KG1 (cell line): ENCODE data around the gene COQ10A.
"Not testable (repeated sequence)": the region's sequence is repeated elsewhere in the genome, so short reads cannot be mapped to it uniquely, and the experiment has no call there.

ENCODE experiments used
- DNase-seq: peaks from one replicate; lab custom pipeline; 2025; lab: John Stamatoyannopoulos, UW

Gene COQ10A

DNA sequence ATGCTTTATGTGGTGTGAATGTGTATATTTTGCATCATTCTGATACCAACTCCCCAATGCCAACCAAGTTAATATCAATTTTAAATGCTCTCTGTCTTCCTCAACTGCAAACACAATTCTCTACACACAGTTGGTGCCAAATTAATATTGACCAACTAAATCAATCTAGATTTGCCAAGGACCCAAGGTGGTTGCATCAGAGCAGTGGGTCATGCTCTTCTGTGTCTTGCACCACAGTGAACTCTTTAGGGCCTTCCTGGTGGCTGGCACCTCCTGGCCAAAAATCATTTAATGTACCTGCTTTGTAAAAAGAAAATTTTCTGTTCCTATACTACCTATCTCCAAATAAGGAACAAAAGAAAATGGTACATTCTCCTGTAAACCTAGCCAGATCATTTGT lies 14.1 kb downstream of the COQ10A start:
- DNase-seq: no peak

DNA sequence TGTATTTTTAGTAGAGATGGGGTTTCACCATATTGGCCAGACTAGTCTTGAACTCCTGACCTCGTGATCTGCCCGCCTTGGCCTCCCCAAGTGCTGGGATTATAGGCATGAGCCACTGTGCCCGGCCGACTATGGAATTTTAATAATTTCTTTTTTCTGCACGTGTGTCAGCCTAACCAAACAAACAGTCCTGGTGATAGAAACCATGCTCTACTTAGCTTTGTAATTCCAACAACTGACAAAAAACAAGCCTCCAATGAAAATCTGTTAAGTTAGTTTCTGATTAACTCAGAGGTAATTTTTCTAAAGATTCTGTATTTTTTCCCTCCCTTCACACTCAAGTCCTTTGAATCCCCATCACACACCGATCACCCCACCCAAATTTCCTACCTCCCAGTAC lies 15.3 kb downstream of the COQ10A start:
- DNase-seq: no peak

DNA sequence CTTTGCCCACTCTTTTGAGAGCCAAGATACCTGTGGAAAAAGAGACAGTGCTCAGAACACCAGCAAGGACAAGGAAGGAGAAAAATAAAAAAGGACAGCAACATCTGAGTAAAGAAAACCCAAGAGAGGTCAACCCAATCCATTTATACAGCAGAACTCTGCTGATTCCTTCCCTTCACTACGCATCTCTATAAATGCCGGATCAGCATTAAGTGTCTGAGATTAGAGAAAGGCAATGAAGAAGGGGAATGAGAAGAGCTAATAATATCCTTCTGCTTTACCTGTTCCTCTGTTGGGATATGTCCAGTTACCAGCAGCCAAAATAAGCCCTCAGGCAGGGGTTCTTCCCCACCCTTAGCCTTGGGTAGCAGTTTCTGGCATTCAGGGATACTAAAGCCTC lies 15.8 kb downstream of the COQ10A start:
- DNase-seq: no peak

DNA sequence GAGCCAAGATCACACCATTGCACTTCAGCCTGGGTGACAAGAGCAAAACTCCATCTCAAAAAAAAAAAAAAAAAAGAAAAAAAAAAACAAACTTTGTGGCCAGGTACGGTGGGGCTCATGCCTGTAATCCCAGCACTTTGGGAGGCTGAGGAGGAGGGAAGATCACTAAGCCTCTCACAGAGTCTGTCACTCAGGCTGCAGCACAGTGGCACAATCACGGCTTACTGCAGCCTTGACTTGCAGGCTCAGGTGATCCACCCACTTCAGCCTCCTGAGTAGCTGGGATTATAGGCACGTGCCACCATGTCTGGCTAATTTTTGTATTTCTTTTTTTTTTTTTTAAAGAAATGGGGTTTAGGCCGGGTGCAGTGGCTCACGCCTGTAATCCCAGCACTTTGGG lies 17.5 kb downstream of the COQ10A start:
- not testable (repeated sequence) for DNase-seq

DNA sequence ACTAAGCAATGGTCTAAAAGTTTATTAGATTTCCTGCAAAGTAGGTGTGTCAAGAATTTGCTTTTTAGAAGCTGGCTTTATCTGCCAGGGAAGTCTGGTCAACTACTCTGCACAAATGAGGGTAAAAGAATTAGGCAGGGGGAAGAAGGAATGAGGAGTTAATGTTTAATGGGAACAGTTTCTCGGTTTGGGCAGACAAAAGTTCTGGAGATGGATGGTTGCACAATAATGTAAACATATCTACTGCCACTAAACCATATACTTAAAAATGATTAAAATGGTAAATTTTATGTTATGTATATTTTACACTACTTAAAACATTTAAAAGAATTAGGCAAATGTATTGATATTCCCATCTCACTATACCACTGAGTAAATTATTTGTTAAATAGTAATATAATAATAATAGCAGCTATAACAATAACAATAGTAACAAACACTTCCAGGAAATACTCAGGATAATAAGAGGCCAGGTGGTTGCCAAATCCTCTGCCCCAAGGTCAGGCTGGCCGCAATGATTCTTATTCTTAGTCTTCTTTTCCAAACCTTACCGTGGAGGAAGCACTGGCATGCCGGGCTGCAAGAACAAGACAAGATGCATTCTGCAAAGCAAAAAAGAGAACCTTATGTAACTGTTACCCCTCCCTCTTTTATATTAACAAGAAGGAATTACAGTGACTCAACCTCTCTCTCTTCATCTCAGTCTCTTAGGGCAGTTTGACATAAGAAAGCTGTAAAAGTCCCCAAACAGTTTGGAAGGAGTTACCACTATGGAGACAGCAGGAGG lies 19.5 kb downstream of the COQ10A start:
- no peak for DNase-seq

DNA sequence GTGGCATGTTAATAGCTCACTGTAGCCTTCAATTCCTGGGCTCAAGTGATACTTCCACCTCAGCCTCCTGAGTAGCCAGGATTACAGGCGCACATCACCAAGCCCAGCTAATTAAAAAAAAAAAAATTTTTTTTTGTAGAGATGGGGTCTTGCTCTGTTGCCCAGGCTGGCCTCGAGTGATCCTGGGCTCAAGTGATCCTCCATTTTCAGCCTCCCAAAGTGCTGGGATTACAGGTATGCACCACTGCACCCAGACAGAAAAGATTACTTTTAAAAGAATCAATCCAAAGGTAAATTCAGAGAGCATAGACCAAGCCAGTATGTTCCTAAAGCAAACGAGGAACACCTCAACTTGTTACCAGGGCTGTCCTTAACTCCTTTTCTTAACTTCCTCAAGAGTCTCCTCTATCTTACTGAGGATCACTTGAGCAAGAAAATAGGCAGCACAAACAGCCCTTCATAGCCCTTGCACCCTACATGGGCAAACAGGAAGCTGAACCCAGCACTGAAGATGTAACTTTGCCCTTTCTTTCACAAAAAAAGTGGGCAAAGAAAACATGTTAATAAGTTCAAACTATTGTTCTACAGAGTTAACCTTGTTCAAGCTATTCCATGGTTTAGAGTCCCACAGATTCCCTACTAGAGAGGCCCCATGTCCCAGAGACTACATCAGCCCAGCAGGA lies 22.1 kb downstream of the COQ10A start:
- DNase-seq: no peak

DNA sequence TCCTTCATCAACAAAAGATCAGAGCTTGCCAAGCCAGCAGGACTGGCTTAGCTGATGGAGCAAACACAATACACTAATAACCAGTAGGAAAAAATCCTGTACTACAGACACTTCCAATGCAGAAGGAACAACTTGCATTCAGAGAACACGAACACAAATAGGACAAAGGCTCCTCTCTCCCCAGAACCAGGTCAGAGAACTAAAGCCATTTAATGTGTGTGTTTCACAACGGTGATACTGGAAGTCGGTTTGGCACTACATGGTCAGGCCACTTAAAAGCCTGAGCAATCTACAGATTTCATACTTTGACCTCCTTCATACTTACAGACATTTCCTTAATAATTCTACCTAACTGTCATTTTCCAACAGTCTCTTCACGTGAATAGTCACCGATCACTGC lies 27.1 kb downstream of the COQ10A start:
- no peak for DNase-seq

DNA sequence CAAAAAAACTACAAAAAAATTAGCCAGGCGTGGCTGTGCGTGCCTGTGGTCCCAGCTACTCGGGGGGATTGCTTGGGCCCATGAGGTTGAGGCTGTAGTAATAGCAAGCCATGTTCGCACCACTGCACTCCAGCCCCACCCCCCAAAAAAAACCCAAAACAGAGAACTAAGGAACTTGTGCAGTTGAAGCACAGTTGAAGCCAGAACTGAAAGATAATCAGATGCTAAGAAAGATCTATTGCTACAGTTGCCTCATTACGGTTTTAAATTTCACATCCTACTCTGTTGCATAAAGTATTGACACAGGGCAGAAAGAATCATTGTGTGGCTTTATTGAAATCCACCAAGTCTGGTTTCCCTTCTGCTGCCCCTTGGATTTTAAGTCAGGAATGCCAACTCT lies 29.6 kb downstream of the COQ10A start:
- no peak for DNase-seq

DNA sequence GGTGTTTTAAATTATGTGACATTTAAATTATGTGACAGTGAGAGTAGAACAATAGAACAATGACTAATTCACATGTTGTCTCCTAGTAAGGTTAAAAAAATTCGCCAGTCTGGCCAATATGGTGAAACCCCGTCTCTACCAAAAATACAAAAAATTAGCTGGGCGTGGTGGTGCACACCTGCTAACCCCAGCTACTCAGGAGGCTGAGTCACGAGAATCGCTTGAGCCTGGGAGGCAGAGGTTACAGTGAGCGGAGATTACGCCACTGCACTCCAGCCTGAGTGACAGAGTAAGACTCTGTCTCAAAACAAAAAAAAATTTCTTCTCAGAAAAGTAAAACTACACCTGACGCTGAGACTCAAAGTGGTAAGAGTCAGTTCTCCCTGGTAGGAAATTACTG lies 30.7 kb downstream of the COQ10A start:
- no peak for DNase-seq

DNA sequence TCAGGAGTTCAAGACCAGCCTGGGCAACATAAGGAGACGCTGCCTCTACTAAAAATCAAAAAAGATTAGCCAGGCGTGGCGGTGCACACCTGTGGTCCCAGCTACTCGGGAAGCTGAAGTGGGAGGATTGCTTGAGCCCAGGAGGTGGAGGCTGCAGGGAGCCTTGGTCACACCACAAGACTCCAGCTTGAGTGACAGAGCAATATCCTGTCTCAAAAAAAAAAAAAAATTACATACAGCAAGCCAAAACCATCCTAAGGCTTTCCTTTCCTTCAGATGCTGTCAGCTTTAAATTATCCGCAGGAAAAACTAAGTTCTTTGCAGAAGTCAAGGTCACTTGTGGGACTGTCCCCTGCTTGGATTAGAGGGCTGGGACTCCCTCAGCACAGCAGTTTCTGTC lies 32.1 kb downstream of the COQ10A start:
- DNase-seq: no peak

DNA sequence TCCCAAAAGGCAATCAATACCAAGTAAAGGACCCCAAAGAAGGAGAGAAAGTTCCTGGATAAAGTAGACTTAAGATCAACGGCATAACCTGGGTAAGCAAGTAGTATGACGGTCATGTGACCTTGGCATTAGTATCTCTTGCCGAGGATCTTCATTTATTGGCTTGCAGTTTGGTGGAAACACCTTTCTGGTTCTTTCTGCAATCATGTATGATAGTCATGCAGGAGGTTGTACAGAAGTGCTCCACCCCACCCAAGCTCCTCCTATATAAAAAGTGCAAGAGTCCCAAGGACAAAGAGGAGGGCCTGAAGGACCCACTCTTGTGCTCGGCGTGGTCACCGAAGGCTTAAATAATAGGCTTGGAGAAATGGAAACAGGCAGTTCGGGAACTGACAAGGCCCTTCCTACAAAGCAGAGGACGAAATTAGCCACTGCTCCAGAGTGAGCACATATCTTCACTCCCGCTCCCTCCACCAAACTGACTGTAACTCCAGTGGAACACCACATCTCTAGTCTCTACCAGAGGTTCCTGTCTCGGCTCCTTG lies 32.6 kb downstream of the COQ10A start:
- no peak for DNase-seq

DNA sequence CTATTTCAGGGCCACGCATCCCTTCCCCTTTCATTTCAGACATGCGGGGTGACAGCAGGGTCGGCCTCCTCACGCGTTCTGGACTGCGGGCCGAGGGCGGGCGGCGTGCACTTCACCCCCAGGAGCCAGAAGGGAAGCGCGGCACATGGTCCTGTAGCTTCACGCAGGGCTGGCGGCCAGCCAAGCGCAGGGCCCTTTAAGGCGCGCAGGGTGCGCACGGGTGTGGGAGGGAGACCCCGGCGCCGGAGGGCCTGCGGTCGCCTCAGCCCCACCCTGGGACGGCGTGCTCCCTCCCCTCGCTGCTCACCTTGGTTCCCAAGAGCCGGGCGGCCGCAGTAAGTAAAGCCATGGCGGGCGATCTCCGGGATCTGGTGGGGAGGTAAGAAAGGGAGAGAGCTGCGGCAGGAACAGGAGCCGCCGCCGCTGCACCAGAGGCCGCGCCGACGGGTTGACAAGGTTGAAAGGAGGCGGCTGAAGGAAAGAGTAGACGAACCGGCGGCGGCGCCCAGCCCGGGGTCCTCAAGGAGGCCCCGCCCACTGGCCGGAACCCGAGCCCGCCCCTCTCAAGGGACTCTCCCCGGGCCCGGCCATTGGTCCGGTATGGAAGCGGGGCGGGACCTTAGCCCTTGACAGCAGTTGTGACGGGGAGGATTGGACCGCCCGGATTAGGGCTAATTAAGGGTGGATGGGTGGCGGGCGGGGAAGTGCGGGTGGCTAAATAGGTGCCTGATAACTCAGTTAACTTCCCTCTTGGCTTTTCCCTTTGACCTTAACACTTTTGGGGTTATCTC lies 33.3 kb downstream of the COQ10A start, which contains the start of gene CS:
TSS of gene CS (minus strand) at position 478 of the 791 bp plus-strand sequence. CDS start at position 349, 129 bp downstream.
- DNase-seq: peak; percentile 78

DNA sequence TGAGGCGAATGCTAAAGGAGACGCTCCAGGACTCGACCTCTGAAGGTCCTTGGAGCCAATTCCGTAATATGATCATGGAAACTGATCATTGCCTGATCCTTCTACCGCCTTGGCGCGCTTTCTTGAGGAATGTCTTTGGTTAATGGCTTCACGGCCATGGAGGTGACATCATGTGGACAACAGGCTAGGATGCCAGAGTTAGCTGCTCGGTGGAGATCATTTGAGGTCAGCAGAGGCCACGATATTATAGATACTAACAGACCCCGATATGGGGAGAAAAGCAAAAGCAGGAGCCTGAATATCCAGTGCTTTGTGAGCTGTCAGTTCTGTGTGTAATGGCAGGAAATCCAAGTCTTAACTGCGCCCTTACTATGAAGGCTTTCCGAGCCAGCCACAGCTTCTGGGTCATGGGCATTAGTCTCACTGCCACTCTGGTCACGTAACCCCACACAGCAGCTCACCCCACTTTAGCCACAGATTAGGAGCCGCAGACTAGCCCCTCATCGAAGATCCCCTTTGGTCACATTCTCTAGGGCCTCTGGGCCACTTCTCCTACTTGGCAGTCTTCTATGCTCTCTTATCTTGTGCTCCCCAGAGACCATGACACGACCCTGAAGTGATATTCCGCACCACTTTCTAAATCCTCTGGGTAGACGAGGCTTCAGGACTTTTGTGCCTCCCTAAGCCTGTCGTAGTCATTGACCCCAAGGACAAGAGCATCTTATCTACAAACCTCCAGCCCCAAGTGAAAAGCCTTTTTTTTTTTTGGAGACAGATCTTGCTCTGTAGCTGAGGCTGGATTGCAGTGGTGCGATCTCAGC lies 34.1 kb downstream of the COQ10A start:
- no peak for DNase-seq

DNA sequence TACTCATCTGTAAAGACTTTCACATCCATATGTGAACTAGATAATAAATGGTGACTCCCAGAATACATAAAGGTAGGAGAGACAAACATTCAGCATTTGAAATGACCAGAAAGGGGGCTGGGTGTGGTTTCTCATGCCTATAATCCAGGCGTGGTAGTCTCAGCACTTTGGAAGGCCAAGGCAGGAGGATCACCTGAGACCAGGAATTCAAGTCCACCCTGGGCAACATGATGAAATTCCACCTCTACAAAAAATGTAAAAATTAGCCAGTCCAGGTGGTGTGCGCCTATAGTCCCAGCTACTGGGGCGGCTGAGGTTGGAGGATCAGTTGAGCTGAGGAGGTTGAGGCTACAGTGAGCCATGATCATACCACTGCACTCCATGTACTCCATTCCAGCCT lies 37.5 kb downstream of the COQ10A start:
- DNase-seq: no peak

DNA sequence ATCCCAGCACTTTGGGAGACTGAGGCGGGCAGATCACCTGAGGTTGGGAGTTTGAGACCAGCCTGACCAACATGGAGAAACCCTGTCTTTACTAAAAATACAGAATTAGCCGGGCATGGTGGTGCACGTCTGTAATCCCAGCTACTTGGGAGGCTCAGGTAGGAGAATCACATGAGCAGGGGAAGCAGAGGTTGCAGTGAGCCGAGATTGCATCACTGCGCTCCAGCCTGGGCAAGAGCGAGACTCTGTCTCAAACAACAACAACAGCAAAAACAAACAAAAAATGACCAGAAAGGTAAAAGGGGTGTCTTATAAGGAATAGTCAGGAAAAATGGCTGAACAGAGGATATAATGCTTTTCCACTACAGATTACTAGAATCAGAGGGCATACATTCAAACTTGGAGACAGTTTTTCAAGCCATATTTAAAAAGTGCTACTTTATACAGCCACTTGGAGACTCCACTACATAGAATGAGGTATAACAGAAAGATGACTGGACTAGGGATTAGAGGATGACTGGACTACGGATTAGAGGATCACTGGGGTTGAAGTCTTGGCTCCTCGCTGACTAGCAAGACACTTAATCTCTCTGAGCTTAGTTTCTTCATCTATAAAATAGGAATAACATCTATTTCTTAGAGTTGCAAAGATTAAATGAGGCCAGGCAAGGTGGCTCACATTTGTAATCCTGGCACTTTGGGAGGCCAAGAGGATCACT lies 38.3 kb downstream of the COQ10A start:
- DNase-seq: no peak

DNA sequence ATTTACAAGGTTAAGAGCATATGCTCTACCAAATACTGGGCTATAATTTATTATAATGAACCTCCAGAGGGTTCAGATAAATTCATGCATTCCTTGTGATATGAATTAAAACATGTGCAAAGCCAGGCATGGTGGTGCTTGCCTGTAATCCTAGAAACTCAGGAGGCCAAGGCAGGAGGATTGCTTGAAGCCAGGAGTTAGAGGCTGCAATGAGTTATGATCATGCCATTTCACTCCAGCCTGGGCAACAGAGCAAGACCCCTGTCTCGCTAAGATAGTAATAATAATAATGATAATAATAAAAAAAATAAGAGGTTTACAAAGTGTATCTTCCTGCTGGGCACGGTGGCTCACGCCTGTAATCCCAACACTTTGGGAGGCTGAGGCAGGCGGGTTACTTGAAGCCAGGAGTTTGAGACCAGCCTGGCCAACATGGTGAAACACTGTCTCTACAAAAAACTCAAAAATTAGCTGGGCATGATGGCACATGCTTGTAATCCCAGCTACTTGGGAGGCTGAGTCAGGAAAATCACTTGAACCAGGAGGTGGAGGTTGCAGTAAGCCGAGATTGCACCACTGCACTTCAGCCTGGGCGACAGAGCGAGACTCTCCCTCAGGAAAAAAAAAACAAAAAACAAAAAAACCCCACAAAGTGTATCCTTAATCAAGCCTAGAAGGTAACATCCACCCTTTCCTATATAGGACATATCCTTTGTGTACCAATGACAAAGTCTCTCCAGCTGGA lies 40.7 kb downstream of the COQ10A start:
- DNase-seq: no peak

DNA sequence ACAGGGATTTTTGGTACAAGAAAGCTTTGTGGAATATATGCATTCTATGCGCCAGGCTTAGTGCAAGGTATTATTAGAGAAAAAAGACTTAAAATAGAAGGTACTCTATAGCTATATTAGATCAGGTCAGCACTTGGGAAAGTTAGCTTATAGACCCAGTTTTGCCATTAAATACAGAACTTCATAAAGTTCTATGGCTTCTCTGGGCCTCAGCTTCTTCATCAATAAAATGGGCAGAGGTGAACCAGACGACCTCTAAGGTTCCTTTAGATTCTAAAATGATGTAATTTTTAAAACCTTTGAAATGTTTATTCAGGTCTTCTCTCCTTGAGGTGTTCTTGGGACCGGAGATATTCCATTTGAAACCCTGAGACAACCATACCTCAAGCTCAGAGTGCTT lies 42.0 kb downstream of the COQ10A start:
- DNase-seq: no peak

DNA sequence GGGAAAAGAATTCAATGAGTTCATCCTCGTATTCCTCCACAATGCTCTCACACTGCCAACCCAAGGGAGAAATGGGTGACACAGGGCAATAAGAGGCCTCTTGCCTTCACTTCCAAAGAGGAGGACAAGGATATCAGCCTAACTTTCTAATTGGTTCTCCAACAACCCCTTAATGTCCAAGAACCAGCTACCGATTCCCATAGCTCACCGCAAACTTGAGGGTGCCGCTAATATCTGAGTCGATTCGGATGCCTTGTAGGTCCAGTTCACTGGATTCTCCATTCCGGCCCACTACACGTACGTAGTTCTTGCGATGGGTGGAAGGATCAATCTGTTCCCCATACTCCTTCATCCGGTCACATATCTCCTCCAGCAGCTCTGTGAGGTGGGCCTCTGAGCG lies 44.3 kb downstream of the COQ10A start:
- DNase-seq: no peak

DNA sequence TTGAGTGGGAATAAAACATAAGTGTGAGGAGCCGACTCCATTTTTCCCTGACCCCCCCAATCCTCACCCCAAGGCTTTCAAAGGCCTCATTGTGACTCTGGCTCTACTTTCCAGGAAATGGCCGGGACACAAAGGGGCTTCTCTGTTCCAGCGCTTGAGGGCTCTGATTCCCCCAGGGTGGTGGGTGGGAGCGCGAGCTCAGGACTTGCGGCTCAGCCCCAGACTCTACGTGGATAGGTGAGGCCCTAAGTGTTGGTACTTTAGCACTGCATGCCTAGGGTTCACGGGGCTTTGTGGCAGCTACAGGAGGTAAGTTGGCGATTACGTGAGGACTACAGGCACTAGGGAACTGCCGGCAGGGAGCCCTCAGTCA lies 48.5 kb downstream of the COQ10A start:
- no peak for DNase-seq
